ENCODE data around the gene SPIN1.

Gene SPIN1

DNA sequence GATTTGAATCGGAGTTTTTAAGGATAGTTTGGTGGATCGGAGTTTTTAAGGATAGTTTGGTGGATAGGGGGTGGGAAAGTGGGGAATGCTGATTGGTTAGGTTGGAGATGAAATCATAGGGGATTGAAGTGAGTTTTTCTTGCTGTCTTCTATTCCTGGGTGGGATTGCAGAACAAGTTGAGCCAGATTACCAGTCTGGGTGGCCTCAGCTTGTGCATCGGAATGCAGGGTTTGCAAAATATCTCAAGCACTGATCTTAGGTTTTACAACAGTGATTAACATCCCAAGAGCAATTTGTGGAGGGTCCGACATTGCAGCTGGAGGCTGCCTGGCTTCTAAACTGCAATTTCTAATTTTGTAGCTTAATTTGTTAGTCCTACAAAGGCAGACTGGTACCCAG, 123.7 kb downstream of the SPIN1 start:
- TF ChIP-seq USF1 (IDR thresholded peaks at IDR 0.05): no peak
- no peak for TF ChIP-seq RAD21 (IDR thresholded peaks at IDR 0.05; ENCODE audit: low read depth)
- no peak for TF ChIP-seq CREB1 (IDR thresholded peaks at IDR 0.05; ENCODE audit: low read depth)
- TF ChIP-seq, protein P1, sequence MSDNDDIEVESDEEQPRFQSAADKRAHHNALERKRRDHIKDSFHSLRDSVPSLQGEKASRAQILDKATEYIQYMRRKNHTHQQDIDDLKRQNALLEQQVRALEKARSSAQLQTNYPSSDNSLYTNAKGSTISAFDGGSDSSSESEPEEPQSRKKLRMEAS (IDR thresholded peaks at IDR 0.05): no peak
- TF ChIP-seq REST (IDR thresholded peaks at IDR 0.05; ENCODE audit: low read depth): no peak
- no peak for TF ChIP-seq ZBTB7A (IDR thresholded peaks at IDR 0.05; ENCODE audit: low read depth)
- no peak for TF ChIP-seq CEBPB (IDR thresholded peaks at IDR 0.05)
- no peak for TF ChIP-seq TAF1 (IDR thresholded peaks at IDR 0.05; ENCODE audit: low read depth)
- TF ChIP-seq FOXM1 (IDR thresholded peaks at IDR 0.05; ENCODE audit: borderline replicate concordance, low read depth): no peak
- no peak for TF ChIP-seq TCF12 (IDR thresholded peaks at IDR 0.05; ENCODE audit: low read depth)
- TF ChIP-seq TEAD4 (IDR thresholded peaks at IDR 0.05): no peak
- TF ChIP-seq NFIC (IDR thresholded peaks at IDR 0.05): no peak
- no peak for TF ChIP-seq YY1 (IDR thresholded peaks at IDR 0.05; ENCODE audit: low read depth)
- TF ChIP-seq EP300 (IDR thresholded peaks at IDR 0.05; ENCODE audit: borderline replicate concordance): no peak
- no peak for TF ChIP-seq EGR1 (IDR thresholded peaks at IDR 0.05)

DNA sequence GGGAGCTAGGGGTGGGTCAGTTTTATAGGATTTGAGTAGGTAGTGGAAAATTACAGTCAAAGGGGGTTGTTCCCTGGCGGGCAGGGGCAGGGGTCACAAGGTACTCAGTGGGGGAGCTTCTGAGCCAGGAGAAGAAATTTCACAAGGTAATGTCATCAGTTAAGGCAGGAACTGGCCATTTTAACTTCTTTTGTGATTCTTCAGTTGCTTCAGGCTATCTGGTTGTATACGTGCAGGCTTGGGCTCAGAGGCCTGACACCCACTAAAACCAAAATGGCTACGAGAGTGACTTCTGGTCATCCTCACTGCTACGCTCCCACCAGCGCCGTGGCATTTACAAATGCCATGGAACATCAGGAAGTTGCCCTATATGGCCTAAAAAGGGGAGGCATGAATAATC, 126.0 kb downstream of the SPIN1 start:
- TF ChIP-seq CEBPB (IDR thresholded peaks at IDR 0.05) (no peak), USF1 (IDR thresholded peaks at IDR 0.05) (no peak), EGR1 (IDR thresholded peaks at IDR 0.05) (no peak), FOXM1 (IDR thresholded peaks at IDR 0.05; ENCODE audit: borderline replicate concordance, low read depth) (no peak), TEAD4 (IDR thresholded peaks at IDR 0.05) (no peak), CREB1 (IDR thresholded peaks at IDR 0.05; ENCODE audit: low read depth) (no peak), ZBTB7A (IDR thresholded peaks at IDR 0.05; ENCODE audit: low read depth) (no peak), TCF12 (IDR thresholded peaks at IDR 0.05; ENCODE audit: low read depth) (no peak), NFIC (IDR thresholded peaks at IDR 0.05) (no peak), REST (IDR thresholded peaks at IDR 0.05; ENCODE audit: low read depth) (no peak), EP300 (IDR thresholded peaks at IDR 0.05; ENCODE audit: borderline replicate concordance) (no peak), YY1 (IDR thresholded peaks at IDR 0.05; ENCODE audit: low read depth) (no peak)
- TF ChIP-seq, protein P1 (IDR thresholded peaks at IDR 0.05): no peak

DNA sequence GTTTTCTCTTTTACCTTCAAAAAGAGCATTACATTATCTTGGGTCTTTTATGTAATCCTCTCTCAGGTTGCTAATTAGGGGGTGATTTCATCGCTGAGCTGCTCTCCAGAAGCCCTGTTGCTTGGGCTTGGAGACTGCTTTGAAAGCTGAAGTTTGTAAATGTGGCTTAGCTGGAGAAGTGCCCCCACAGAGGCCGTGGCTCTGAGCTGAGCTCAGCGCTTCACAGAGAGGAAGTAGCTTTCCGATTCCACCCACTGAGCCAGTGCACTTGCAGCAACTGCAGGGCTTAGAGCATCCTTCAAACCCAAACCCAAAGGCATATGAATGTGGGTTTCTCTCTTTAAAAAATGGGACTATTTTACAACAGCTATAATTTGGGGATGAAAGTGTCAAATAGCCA, 133.1 kb downstream of the SPIN1 start:
- TF ChIP-seq CEBPB (IDR thresholded peaks at IDR 0.05): no peak
- TF ChIP-seq TAF1 (IDR thresholded peaks at IDR 0.05; ENCODE audit: low read depth): no peak
- TF ChIP-seq NFIC (IDR thresholded peaks at IDR 0.05): no peak
- TF ChIP-seq YY1 (IDR thresholded peaks at IDR 0.05; ENCODE audit: low read depth): no peak
- TF ChIP-seq CREB1 (IDR thresholded peaks at IDR 0.05; ENCODE audit: low read depth): no peak
- no peak for TF ChIP-seq TEAD4 (IDR thresholded peaks at IDR 0.05)
- no peak for TF ChIP-seq RAD21 (IDR thresholded peaks at IDR 0.05; ENCODE audit: low read depth)
- TF ChIP-seq EP300 (IDR thresholded peaks at IDR 0.05; ENCODE audit: borderline replicate concordance): no peak
- TF ChIP-seq FOXM1 (IDR thresholded peaks at IDR 0.05; ENCODE audit: borderline replicate concordance, low read depth): no peak

- TF ChIP-seq EGR1 (IDR thresholded peaks at IDR 0.05): no peak
- TF ChIP-seq EP300 (IDR thresholded peaks at IDR 0.05; ENCODE audit: borderline replicate concordance): no peak
- no peak for TF ChIP-seq TEAD4 (IDR thresholded peaks at IDR 0.05)
- no peak for TF ChIP-seq TCF12 (IDR thresholded peaks at IDR 0.05; ENCODE audit: low read depth)
- TF ChIP-seq TAF1 (IDR thresholded peaks at IDR 0.05; ENCODE audit: low read depth): no peak
Measured at GRCh38 chr9:88522360-88522759, 134.1 kb downstream of the SPIN1 start.

- no peak for TF ChIP-seq EP300 (IDR thresholded peaks at IDR 0.05; ENCODE audit: borderline replicate concordance)
- no peak for TF ChIP-seq YY1 (IDR thresholded peaks at IDR 0.05; ENCODE audit: low read depth)
- no peak for TF ChIP-seq RAD21 (IDR thresholded peaks at IDR 0.05; ENCODE audit: low read depth)
- no peak for TF ChIP-seq REST (IDR thresholded peaks at IDR 0.05; ENCODE audit: low read depth)
- TF ChIP-seq TAF1 (IDR thresholded peaks at IDR 0.05; ENCODE audit: low read depth): no peak
- TF ChIP-seq CREB1 (IDR thresholded peaks at IDR 0.05; ENCODE audit: low read depth): no peak
- no peak for TF ChIP-seq FOXM1 (IDR thresholded peaks at IDR 0.05; ENCODE audit: borderline replicate concordance, low read depth)
- no peak for TF ChIP-seq EGR1 (IDR thresholded peaks at IDR 0.05)
- TF ChIP-seq USF1 (IDR thresholded peaks at IDR 0.05): no peak
- TF ChIP-seq, protein P1 (IDR thresholded peaks at IDR 0.05): no peak
- TF ChIP-seq NFIC (IDR thresholded peaks at IDR 0.05): no peak
- TF ChIP-seq TEAD4 (IDR thresholded peaks at IDR 0.05): no peak
Measured at GRCh38 chr9:88523056-88523455, 134.8 kb downstream of the SPIN1 start.
